Measurements from ENCODE around the gene RGS11.
A peak's percentile ranks its signal among the peaks of the same experiment; 100 is the strongest.

Gene RGS11

DNA sequence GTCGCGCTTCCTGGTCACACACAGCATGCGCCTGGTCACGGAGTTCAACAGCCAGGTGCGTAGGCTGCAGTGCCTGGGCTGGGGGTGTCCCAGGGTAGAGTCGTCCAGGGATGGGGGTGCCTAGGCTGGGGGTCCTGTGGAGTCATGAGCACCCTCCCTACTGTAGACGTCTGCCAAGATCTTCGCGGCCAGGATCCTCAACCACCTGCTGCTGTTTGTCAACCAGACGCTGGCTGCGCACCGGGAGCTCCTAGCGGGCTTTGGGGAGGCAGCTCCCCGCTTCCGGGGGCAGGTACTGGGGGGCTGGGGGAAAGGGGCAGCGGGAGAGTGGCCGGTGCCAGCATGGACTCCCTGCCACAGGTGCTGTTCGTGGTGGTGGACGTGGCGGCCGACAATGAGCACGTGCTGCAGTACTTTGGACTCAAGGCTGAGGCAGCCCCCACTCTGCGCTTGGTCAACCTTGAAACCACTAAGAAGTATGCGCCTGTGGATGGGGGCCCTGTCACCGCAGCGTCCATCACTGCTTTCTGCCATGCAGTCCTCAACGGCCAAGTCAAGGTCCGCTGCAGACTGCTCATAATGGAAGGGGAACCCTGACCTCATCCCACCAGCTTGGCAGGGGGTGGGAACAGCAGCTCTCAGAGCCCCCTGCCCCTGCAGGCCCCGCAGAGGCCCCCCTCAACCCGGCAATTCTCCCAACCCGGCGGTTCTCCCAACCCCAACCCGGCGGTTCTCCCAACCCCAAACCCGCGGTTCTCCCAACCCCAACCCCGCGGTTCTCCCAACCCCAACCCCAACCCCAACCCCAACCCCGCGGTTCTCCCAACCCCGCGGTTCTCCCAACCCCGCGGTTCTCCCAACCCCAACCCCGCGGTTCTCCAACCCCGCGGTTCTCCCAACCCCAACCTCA, 9.7 kb upstream of the RGS11 start:
- Histone ChIP-seq H3K4me2 (ENCODE audit: low read length) (no peak overlapping the region), H3K9ac (ENCODE audit: low read length) (no peak overlapping the region), H3K4me1 (ENCODE audit: low read length) (peaks cover 6% of the 10 kb centered on the region)

GRCh38 chr16:284204-285120, 8.7 kb upstream of the RGS11 start:
- Histone ChIP-seq H3K4me2 (ENCODE audit: low read length) (peak overlapping the region; percentile 65), H3K9me3 (ENCODE audit: insufficient read depth, low read length) (no peaks in the 10 kb centered on the region), H4K20me1 (ENCODE audit: insufficient read depth, low read length) (no peaks in the 10 kb centered on the region), H3K27me3 (ENCODE audit: low read depth, low read length) (no peaks in the 10 kb centered on the region), H3K4me1 (ENCODE audit: low read length) (peaks cover 6% of the 10 kb centered on the region), H3K27ac (ENCODE audit: low read length) (no peak overlapping the region), H3K36me3 (replicated peaks; ENCODE audit: low read depth, low read length) (peaks cover 26% of the 10 kb centered on the region), H3K4me3 (ENCODE audit: low read length) (peak overlapping the region; percentile 90), H2AFZ (ENCODE audit: low read depth, low read length) (no peak overlapping the region), H3K79me2 (ENCODE audit: low read length) (peaks cover 26% of the 10 kb centered on the region), H3K9ac (ENCODE audit: low read length) (peak overlapping the region; percentile 92; the same call in 1 of the 2 replicates)
- no peak for TF ChIP-seq EZH2phosphoT487 (IDR thresholded peaks at IDR 0.05; ENCODE audit: low read depth)
- TF ChIP-seq, protein P1, sequence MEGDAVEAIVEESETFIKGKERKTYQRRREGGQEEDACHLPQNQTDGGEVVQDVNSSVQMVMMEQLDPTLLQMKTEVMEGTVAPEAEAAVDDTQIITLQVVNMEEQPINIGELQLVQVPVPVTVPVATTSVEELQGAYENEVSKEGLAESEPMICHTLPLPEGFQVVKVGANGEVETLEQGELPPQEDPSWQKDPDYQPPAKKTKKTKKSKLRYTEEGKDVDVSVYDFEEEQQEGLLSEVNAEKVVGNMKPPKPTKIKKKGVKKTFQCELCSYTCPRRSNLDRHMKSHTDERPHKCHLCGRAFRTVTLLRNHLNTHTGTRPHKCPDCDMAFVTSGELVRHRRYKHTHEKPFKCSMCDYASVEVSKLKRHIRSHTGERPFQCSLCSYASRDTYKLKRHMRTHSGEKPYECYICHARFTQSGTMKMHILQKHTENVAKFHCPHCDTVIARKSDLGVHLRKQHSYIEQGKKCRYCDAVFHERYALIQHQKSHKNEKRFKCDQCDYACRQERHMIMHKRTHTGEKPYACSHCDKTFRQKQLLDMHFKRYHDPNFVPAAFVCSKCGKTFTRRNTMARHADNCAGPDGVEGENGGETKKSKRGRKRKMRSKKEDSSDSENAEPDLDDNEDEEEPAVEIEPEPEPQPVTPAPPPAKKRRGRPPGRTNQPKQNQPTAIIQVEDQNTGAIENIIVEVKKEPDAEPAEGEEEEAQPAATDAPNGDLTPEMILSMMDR (IDR thresholded peaks at IDR 0.05; ENCODE audit: low read depth, low read length): no peak

More for the DNA sequence above, 9.7 kb upstream of the RGS11 start:
- Histone ChIP-seq H3K4me3 (ENCODE audit: low read length) (no peak overlapping the region), H3K36me3 (replicated peaks; ENCODE audit: low read depth, low read length) (peaks cover 26% of the 10 kb centered on the region), H2AFZ (ENCODE audit: low read depth, low read length) (no peak overlapping the region), H4K20me1 (ENCODE audit: insufficient read depth, low read length) (no peaks in the 10 kb centered on the region), H3K9me3 (ENCODE audit: insufficient read depth, low read length) (no peaks in the 10 kb centered on the region), H3K79me2 (ENCODE audit: low read length) (peaks cover 26% of the 10 kb centered on the region), H3K27me3 (ENCODE audit: low read depth, low read length) (no peaks in the 10 kb centered on the region), H3K27ac (ENCODE audit: low read length) (no peak overlapping the region)
- TF ChIP-seq EZH2phosphoT487 (IDR thresholded peaks at IDR 0.05; ENCODE audit: low read depth): no peak
- TF ChIP-seq, protein P1 (IDR thresholded peaks at IDR 0.05; ENCODE audit: low read depth, low read length): no peak

DNA sequence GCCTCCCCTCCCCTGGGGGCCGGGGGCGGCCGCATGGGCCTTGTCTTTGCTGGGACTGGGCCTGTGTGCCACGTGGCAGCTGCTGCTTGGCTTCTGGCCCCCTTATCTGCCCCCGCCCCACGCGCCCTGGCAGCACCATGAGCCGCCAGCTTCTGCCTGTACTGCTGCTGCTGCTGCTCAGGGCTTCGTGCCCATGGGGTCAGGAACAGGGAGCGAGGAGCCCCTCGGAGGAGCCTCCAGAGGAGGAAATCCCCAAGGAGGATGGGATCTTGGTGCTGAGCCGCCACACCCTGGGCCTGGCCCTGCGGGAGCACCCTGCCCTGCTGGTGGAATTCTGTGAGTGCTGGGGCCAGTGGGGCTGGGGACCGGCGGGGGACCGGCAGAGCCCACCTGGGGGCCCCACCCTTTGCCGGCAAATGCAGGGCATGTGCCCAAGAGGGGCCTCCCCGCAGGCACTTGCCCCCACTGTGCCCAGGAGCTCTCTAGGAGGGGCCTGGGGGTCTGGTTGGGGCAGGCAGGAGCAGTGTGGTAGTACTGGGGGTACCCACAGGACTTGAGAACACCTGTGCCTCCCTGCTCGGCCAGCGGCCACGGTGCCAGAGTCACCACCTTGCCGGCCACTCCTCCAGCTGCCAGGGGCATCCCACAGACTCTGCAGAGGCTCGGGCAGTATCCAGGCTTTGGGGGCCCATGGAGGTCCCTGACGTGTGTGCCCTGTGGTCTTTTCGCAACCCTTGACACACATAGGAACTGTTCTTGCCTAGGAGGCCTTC, 7.5 kb upstream of the RGS11 start, which contains the start of gene PDIA2:
Gene PDIA2 (plus strand): TSS at position 132 of the 773 bp plus-strand sequence. CDS start 6 bp downstream, at position 138.
- Histone ChIP-seq H3K4me1 (ENCODE audit: low read length) (peaks cover 14% of the 10 kb centered on the region), H3K36me3 (replicated peaks; ENCODE audit: low read depth, low read length) (peaks cover 26% of the 10 kb centered on the region), H3K27ac (ENCODE audit: low read length) (peak within 1 kb of the TSS; percentile 64), H3K27me3 (ENCODE audit: low read depth, low read length) (no peaks in the 10 kb centered on the region), H3K4me3 (ENCODE audit: low read length) (peak within 1 kb of the TSS; percentile 90), H2AFZ (ENCODE audit: low read depth, low read length) (no peak within 1 kb of the TSS), H3K9ac (ENCODE audit: low read length) (peak within 1 kb of the TSS; percentile 92), H3K79me2 (ENCODE audit: low read length) (peaks cover 26% of the 10 kb centered on the region), H3K4me2 (ENCODE audit: low read length) (peak within 1 kb of the TSS; percentile 65), H4K20me1 (ENCODE audit: insufficient read depth, low read length) (no peaks in the 10 kb centered on the region), H3K9me3 (ENCODE audit: insufficient read depth, low read length) (no peaks in the 10 kb centered on the region)
- TF ChIP-seq, protein P1 (IDR thresholded peaks at IDR 0.05; ENCODE audit: low read depth, low read length): no peak
- TF ChIP-seq EZH2phosphoT487 (IDR thresholded peaks at IDR 0.05; ENCODE audit: low read depth): no peak

Data from OCI-LY3 (cell line).